Neural cell (in vitro differentiated cells): ENCODE data around the gene PSMB11. TPM values are rescaled to one million over a fixed set of nuclear protein-coding genes. Genes with fewer than 3 reads are reported as not detected.

Source experiments
- H2AFZ ChIP-seq: fragments of 200-600, 300-800 bp; sonication (generic), shearing (Covaris generic); 2 replicates; pipeline ENCODE4 v1.6.0; 2014; ENCODE audit warnings: low read depth, mild to moderate bottlenecking, antibody characterized with exemption, low read length, moderate library complexity
- H3F3A ChIP-seq: fragments of 200-600 bp; shearing (Covaris generic); 2 replicates; pipeline ENCODE4 v1.6.1; 2016; ENCODE audit warnings: mild to moderate bottlenecking, moderate library complexity, mixed read lengths, antibody characterized with exemption, low read length; ENCODE audit not compliant: insufficient read depth, poor library complexity, severe bottlenecking
- H3K27ac ChIP-seq: fragments of 200-600, 300-800 bp; sonication (generic), shearing (Covaris generic); 2 replicates; pipeline ENCODE4 v1.5.1; 2014; ENCODE audit warnings: mild to moderate bottlenecking, low read length, moderate library complexity
- H3K27me3 ChIP-seq: fragments of 300-800, 200-600 bp; sonication (generic), shearing (Covaris generic); 2 replicates; pipeline ENCODE4 v1.6.0; 2014; ENCODE audit warnings: mild to moderate bottlenecking, low read depth, low read length, moderate library complexity; ENCODE audit not compliant: insufficient read depth
- H3K36me3 ChIP-seq: fragments of 300-800, 200-600 bp; sonication (generic), shearing (Covaris generic); 2 replicates; pipeline ENCODE4 v1.5.1; 2014; ENCODE audit warnings: mild to moderate bottlenecking, antibody characterized with exemption, low read length, moderate library complexity; ENCODE audit not compliant: insufficient read depth
- H3K4me2 ChIP-seq: fragments of 300-800, 200-600 bp; sonication (generic), shearing (Covaris generic); 2 replicates; pipeline ENCODE4 v1.6.0; 2014; ENCODE audit warnings: mild to moderate bottlenecking, low read length
- H3K4me3 ChIP-seq: fragments of 300-800, 200-600 bp; sonication (generic), shearing (Covaris generic); 2 replicates; pipeline ENCODE4 v1.5.1; 2014; ENCODE audit warnings: mild to moderate bottlenecking, low read length, moderate library complexity
- H3K79me2 ChIP-seq: fragments of 200-600 bp; shearing (Covaris generic); replicated peaks from 2 replicates; pipeline ENCODE4 v1.6.0; 2014; ENCODE audit warnings: mild to moderate bottlenecking, low read length, moderate library complexity; ENCODE audit not compliant: insufficient read depth
- H3K9ac ChIP-seq: fragments of 300-800, 200-600 bp; sonication (generic), shearing (Covaris generic); 2 replicates; pipeline ENCODE4 v1.6.1; 2016; ENCODE audit warnings: mild to moderate bottlenecking, low read length, mixed read lengths
- H3K9me2 ChIP-seq: fragments of 200-600 bp; shearing (Covaris generic); 2 replicates; pipeline ENCODE4 v1.6.1; 2016; ENCODE audit warnings: mild to moderate bottlenecking, low read length, mixed read lengths; ENCODE audit not compliant: insufficient read depth
- H3K9me3 ChIP-seq: fragments of 200-600, 300-800 bp; sonication (generic), shearing (Covaris generic); 2 replicates; pipeline ENCODE4 v1.6.1; 2016; ENCODE audit warnings: mild to moderate bottlenecking, mixed run types, low read length, moderate library complexity, mixed read lengths
- H4K20me1 ChIP-seq: fragments of 200-600 bp; shearing (Covaris generic); 2 replicates; pipeline ENCODE4 v1.6.1; 2016; ENCODE audit warnings: mild to moderate bottlenecking, mixed run types; ENCODE audit not compliant: insufficient read depth
- CTCF ChIP-seq: fragments of 450-650 bp; IDR thresholded peaks from 2 replicates; pipeline ENCODE4 v1.5.1; 2014; ENCODE audit warnings: antibody characterized with exemption, mild to moderate bottlenecking, moderate library complexity; ENCODE audit not compliant: poor library complexity, severe bottlenecking
- EP300 ChIP-seq: fragments of 450-650 bp; conservative IDR thresholded peaks from 2 replicates; pipeline ENCODE4 v1.6.1; 2014; ENCODE audit warnings: antibody characterized with exemption, mild to moderate bottlenecking, moderate library complexity; ENCODE audit not compliant: poor library complexity, severe bottlenecking
- EZH2 ChIP-seq: fragments of 200-600, 300-800 bp; shearing (Covaris generic), sonication (generic); IDR thresholded peaks from 2 replicates; pipeline ENCODE4 v1.6.1; 2014; ENCODE audit warnings: antibody characterized with exemption, low read length, borderline replicate concordance, mild to moderate bottlenecking; ENCODE audit not compliant: insufficient read depth, poor library complexity, severe bottlenecking
- MXI1 ChIP-seq: fragments of 450-650 bp; conservative IDR thresholded peaks from 2 replicates; pipeline ENCODE4 v1.6.1; 2014; ENCODE audit warnings: antibody characterized with exemption, mild to moderate bottlenecking; ENCODE audit not compliant: poor library complexity, severe bottlenecking
- POLR2AphosphoS5 ChIP-seq: IDR thresholded peaks from 2 replicates; pipeline ENCODE4 v1.6.1; 2012
- RAD21 ChIP-seq: fragments of 450-650 bp; conservative IDR thresholded peaks from 2 replicates; pipeline ENCODE4 v1.6.1; 2014; ENCODE audit warnings: antibody characterized with exemption, mild to moderate bottlenecking, moderate library complexity
- REST ChIP-seq: IDR thresholded peaks from 2 replicates; pipeline ENCODE4 v1.6.1; 2012; ENCODE audit warnings: borderline replicate concordance
- SMC3 ChIP-seq: fragments of 450-650 bp; conservative IDR thresholded peaks from 2 replicates; pipeline ENCODE4 v1.6.1; 2014; ENCODE audit warnings: antibody characterized with exemption, mild to moderate bottlenecking, moderate library complexity; ENCODE audit not compliant: poor library complexity
- TAF1 ChIP-seq: IDR thresholded peaks from 2 replicates; pipeline ENCODE4 v1.6.1; 2012; ENCODE audit warnings: low read depth
- polyA plus RNA-seq: library from polyadenylated mRNA; depleted of rRNA; stranded (reverse); fragments of >200 nt; gene quantifications from 2 replicates; pipeline ENCODE4 v1.2.3, GENCODE V29; 2014

PSMB11 gene
- polyA plus RNA-seq, 1 donor from 2014 or later: not detected

- no peak overlapping the region for H3K27ac ChIP-seq
- H3K9ac ChIP-seq: no peak overlapping the region
- H3K79me2 ChIP-seq: no peaks in the 10 kb centered on the region
- TF ChIP-seq EZH2 (no peak), POLR2AphosphoS5 (no peak), RAD21 (no peak), TAF1 (no peak), EP300 (no peak), CTCF (no peak), REST (no peak), MXI1 (no peak), SMC3 (no peak)
- no peaks in the 10 kb centered on the region for H3K27me3 ChIP-seq
- no peaks in the 10 kb centered on the region for H3K9me3 ChIP-seq
- no peaks in the 10 kb centered on the region for H3F3A ChIP-seq
- no peaks in the 10 kb centered on the region for H3K36me3 ChIP-seq
- H2AFZ ChIP-seq: no peak overlapping the region
- H3K4me2 ChIP-seq: no peak overlapping the region
- H3K4me3 ChIP-seq: no peak overlapping the region
- H3K9me2 ChIP-seq: no peaks in the 10 kb centered on the region
- no peaks in the 10 kb centered on the region for H4K20me1 ChIP-seq
Measured at GRCh38 chr14:23040100-23040499, 1.9 kb upstream of the PSMB11 start.

- no peak overlapping the region for H3K4me3 ChIP-seq
- no peaks in the 10 kb centered on the region for H3K79me2 ChIP-seq
- no peak overlapping the region for H3K27ac ChIP-seq
- H3K9ac ChIP-seq: no peak overlapping the region
- H3K27me3 ChIP-seq: no peaks in the 10 kb centered on the region
- H3F3A ChIP-seq: no peaks in the 10 kb centered on the region
- H3K36me3 ChIP-seq: no peaks in the 10 kb centered on the region
- no peak overlapping the region for H2AFZ ChIP-seq
- TF ChIP-seq EP300 (no peak), REST (no peak), CTCF (no peak), SMC3 (no peak), RAD21 (no peak), TAF1 (no peak), POLR2AphosphoS5 (no peak), MXI1 (no peak), EZH2 (no peak)
- H3K9me3 ChIP-seq: no peaks in the 10 kb centered on the region
- no peak overlapping the region for H3K4me2 ChIP-seq
- H3K9me2 ChIP-seq: no peaks in the 10 kb centered on the region
- no peaks in the 10 kb centered on the region for H4K20me1 ChIP-seq
Measured at GRCh38 chr14:23041729-23042128, 283 bp upstream of the PSMB11 start.
